NCI-H446 (cell line): ENCODE results near the gene TMEM185A.
"Not testable (repeated sequence)": the region's sequence is repeated elsewhere in the genome, so short reads cannot be mapped to it uniquely, and the experiment has no call there.

ENCODE experiments used
- DNase-seq, 2 experiments: peaks; one replicate each; lab custom pipeline; 2025; lab: John Stamatoyannopoulos, UW

Gene TMEM185A

GRCh38 chrX:149631234-149632165 is at the start of gene TMEM185A:
TSS of gene TMEM185A (minus strand) at chrX:149631792. CDS start at chrX:149631580, 212 bp downstream.
- DNase-seq: peak in 1 of 2 experiments; percentile 60

- no peak for DNase-seq
These were observed 49.6 kb upstream of the TMEM185A start for GRCh38 chrX:149681182-149681581.

- DNase-seq: not testable (repeated sequence)
These were observed 47.6 kb upstream of the TMEM185A start for GRCh38 chrX:149679164-149679678.

GRCh38 chrX:149675554-149675953 is 44.0 kb upstream of the TMEM185A start:
- DNase-seq: not testable (repeated sequence)

GRCh38 chrX:149675088-149675487 is 43.5 kb upstream of the TMEM185A start:
- not testable (repeated sequence) for DNase-seq

GRCh38 chrX:149660613-149661012 is 29.0 kb upstream of the TMEM185A start:
- DNase-seq: not testable (repeated sequence)

- not testable (repeated sequence) for DNase-seq
These were observed 24.8 kb upstream of the TMEM185A start for GRCh38 chrX:149656260-149656884.

- no peak for DNase-seq
These were observed 20.8 kb upstream of the TMEM185A start for GRCh38 chrX:149652232-149652981.

- no peak for DNase-seq
These were observed 18.6 kb upstream of the TMEM185A start for GRCh38 chrX:149650162-149650561.

GRCh38 chrX:149648932-149649331 is 17.3 kb upstream of the TMEM185A start:
- no peak for DNase-seq

- no peak for DNase-seq
These were observed 15.9 kb upstream of the TMEM185A start for GRCh38 chrX:149647505-149647904.

GRCh38 chrX:149643496-149643895 is 11.9 kb upstream of the TMEM185A start:
- DNase-seq: no peak

- no peak for DNase-seq
These were observed 10.2 kb upstream of the TMEM185A start for GRCh38 chrX:149641835-149642234.

GRCh38 chrX:149641432-149641831 is 9.8 kb upstream of the TMEM185A start:
- DNase-seq: no peak

- DNase-seq: no peak
These were observed 8.0 kb upstream of the TMEM185A start for GRCh38 chrX:149639568-149639967.

- no peak for DNase-seq
These were observed 7.3 kb upstream of the TMEM185A start for GRCh38 chrX:149638860-149639259.

GRCh38 chrX:149633511-149633910 is 1.9 kb upstream of the TMEM185A start:
- no peak for DNase-seq

GRCh38 chrX:149630681-149631233 is 835 bp downstream of the TMEM185A start:
- no peak for DNase-seq

- DNase-seq: no peak
These were observed 1.7 kb downstream of the TMEM185A start for GRCh38 chrX:149629730-149630387.

- no peak for DNase-seq
These were observed 2.8 kb downstream of the TMEM185A start for GRCh38 chrX:149628768-149629167.

GRCh38 chrX:149628280-149628679 is 3.3 kb downstream of the TMEM185A start:
- no peak for DNase-seq
